Stimulated activated CD4-positive, alpha-beta T cell treated with anti-CD3 and anti-CD28 coated beads, Interleukin-15, amount 100 ng/mL, for 1 hour (primary cell): ENCODE data around the gene SSC5D.

Experiments
- DNase-seq, 2 donors: peaks; one replicate each; pipeline ENCODE4 v3.0.0-alpha.2; 2020; ENCODE audit warnings: low read depth in 1 of 2, low spot score in 1 of 2

SSC5D gene

DNA sequence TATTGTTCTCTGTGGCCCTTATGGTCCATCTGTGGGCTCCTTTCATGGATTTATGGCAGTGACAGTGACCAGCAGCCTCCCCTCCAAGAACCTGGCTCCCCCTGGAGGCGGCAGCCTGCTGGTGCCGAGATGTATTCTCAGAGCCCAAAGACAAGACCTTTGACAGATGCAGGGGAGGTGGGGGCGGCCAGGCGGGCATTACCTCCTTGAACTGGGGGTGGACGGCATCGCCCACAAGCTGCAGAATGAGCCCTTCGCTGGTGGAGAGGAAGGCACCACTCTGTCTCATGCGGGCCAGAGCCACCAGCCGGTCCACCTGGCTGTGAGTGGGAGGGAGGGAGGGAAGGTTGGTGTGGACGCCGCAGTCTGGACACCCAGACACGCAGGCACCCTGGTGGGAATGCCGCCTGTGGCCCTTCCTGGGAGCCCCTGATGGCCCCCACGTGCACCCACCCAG lies 33.4 kb upstream of the SSC5D start:
- peak in 1 of 2 donors; percentile 40 for DNase-seq

DNA sequence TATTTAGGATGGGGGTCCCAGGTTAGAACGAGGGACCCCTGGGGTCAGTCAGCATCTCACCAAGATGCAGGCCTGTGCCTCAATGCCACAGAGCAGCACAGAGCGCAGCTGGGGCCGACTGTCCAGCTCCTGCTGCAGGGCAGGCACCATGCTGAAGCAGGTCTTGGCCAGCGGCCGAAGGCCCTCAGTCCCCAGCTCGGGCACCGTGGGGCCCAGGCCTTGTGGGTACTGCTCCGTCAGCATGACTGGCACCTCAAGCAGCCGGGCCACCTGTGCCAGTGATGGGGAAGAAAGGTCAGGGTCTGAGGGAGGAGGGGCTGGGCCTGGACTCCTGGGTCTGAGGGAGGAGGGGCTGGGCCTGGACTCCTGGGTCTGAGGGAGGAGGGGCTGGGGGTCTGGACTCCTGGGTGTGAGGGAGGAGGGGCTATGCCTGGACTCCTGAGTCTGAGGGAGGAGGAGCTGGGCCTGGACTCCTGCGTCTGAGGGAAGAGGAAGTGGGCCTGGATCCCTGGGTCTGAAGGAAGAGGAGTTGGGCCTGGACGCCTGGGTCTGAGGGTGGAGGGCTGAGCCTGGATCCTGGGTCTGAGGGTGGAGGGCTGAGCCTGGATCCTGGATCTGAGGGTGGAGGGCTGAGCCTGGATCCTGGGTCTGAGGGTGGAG lies 32.5 kb upstream of the SSC5D start:
- DNase-seq: no peak

DNA sequence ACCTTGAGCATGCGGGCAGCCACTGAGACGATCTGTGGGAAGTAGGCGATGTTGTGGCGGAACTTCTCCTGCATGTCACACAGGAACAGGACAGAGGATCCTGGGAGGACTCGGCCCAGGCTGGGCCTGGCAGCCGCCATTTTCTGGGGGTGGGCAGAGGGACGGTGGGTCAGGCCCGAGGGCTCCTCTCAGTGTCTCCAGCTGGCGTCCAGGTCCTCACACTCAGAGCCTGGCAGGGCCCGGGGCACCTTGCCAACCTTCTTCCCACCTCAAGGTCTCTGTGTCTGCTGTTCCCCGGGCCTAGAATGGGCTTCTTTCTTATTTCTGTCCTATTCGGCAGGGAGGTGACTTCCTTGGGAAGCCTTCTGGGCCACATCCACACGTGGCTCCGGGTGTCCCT lies 31.9 kb upstream of the SSC5D start:
- DNase-seq: no peak

DNA sequence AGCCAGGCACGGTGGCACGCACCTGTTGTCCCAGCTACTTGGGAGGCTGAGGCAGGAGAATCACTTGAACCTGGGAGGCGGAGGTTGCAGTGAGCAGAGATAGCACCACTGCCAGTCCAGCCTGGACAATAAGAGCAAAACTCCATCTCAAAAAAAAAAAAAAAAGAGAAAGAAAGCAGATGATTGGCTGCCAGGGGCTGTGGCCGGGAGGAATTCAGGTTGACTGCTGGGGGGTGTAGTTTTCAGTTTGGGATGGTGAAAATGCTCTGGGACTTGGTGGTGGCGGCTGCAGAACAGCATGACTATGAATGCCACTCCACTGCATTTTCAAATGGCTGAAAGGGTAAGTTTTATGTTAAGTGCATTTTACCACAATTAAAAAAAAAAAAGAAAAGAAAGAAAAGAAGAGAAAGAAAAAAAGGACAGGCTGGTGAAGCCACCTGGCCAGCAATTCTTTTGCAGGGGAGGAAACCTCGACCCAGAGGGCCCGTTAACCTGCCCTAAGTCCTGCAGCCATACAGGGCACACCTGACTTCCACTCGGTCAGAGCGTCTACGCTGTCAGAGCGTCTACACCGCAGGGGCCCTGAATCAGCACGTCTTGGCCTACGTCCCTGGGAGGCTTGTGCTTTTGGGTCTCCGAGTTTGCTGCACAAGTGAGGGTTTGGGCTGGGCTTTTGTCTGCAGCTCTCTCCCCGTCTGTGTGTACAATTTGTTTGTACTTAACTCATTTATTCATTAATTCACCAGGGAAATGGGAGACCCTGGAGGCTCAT lies 30.4 kb upstream of the SSC5D start:
- no peak for DNase-seq

GRCh38 chr19:55459551-55459949 lies 28.7 kb upstream of the SSC5D start:
- no peak for DNase-seq

DNA sequence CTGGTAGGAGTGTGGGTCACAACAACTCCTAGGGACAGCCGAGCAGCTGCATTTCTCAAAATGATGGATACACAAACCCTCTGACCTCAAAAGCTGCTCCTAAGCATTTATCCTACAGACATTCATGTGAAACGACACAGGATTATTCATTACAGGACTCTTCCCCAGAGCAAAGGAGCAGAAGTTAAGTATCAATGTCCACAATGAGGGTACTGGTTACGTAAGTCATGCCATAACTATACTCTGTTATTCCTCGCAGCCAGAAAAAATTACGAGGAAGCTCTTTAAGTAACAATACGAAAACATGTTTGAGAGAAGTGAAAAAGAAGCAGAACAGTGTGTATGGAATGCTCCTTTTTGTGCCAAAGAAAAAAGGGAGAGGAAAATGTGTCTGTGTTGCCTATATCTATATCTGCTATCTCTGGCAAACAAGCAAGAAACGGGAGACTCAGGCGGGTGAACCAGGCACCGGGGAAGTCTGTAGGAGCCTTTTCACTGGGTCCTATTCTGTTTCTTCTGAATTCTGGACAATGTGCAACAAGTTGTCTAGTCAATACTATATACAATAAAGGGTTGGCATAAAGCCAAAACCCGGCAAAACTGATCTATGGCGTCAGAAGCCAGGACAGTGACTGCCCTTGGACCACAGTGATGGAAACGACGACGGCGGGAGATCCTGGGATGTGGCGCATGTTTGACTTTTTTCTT lies 28.1 kb upstream of the SSC5D start:
- no peak for DNase-seq

- DNase-seq: no peak
Observed at GRCh38 chr19:55460670-55461258, 27.5 kb upstream of the SSC5D start.

DNA sequence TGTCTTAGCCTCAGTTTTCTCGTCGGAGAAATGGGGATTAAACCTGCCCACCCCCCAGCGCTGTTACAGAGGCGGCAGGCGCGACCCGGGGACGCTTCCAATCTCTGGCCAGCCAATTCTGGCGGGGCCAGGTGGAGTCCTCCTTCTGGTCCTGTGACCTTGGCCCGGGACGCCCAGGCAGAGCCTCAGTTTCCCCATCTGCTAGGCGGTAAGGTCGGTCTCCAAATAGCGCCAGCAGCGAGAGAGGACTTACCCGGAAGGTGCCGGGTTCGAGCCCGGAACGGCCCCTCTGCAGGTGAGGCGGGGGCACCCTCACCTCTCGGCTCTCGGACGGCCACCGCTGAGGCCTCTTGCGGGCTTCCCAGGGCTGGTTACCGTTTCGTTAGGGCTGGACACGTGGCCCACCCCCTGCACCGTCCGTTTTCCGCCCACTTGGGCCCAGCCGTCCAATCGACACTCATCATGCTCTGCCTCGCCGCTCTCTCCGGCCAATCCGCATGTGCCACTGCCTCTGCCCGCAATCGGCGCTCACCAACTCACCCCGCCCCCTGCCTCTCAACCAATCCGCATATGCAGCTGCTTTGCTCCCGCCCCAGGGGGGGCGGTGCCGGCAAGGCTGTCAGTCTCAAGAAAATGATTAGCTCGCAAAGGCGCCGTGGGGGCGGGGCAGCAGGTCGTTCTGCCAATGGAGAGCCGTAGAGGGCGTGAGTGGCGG lies 26.8 kb upstream of the SSC5D start, which contains the start of gene ISOC2:
Gene ISOC2 (minus strand): TSS at position 384 of the 715 bp plus-strand sequence. CDS start 5,156 bp downstream, outside the sequence.
- peak; percentile 100 for DNase-seq

GRCh38 chr19:55461974-55462626 lies 26.1 kb upstream of the SSC5D start:
- DNase-seq: no peak

DNA sequence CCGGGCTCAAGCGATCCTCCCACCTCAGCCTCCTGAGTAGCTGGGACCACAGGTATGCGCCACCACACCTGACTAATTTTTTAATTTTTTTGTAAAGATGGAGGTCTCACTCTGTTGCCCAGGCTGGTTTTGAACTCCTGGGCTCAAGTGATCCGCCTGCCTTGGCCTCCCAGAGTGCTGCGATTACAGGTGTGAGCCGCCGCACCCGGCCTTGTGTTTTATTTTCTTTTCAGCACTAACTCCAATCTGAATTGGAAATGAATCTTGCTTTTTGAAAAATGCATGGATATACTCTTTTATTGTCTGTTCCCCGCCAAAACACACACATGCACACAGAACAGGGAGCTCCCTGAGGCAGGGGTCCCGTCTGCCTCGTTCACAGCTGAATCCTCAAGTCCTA lies 25.5 kb upstream of the SSC5D start:
- DNase-seq: no peak

GRCh38 chr19:55463583-55464031 lies 24.6 kb upstream of the SSC5D start:
- no peak for DNase-seq

DNA sequence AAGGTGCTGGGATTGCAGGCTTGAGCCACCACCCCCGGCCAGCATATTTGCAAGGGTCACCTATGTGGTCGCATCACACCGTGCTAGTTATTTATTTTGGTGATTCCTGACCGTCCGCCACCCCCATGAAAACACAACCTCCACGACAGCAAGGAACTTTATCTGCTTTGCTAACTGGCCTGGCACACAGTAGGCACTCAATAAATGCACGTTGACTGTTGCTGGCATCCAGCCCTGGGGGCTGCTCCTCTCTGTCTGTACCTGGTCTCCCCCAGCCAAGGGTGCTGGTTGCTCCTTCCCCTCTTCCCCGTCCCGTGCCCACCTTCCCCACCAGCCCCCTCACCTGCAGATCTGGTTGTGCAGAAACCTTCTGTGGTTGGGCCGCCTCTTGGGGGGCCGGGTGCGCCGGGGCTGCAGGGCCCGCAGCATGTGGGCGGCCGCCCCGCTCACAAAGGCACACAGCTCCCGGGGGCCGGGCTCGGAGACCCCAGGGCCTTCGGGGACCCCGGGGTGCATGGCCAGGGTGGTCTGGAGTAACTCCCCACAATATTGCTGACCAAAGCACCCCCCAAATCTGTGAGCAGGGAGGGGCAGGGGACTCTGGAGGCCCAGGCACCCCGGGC lies 24.1 kb upstream of the SSC5D start:
- no peak for DNase-seq

DNA sequence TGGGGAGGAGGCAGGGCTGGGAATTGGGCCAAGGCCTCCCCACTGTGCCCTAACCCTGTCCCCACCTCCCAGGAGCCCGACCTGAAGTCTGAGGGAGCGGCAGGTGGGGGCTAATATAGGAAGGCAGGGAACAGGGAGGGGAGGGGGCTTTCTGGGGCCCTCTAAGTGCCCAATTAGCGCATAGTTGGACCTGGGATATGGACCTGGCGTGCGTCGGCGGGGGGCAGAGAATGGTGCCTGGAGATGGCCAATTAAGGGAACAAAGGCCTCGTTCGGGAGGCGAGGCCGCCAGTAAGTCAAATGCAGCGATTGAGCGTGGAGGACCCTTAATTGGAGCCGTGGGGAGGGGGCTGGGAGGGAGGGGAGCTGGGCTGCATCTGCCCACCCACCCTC lies 23.6 kb upstream of the SSC5D start, which contains the start of gene C19orf85:
Gene C19orf85 (minus strand): TSS at position 90 of the 393 bp plus-strand sequence. CDS start 197 bp downstream, outside the sequence.
- no peak for DNase-seq

- DNase-seq: no peak
Observed at GRCh38 chr19:55465460-55466240, 22.6 kb upstream of the SSC5D start.

DNA sequence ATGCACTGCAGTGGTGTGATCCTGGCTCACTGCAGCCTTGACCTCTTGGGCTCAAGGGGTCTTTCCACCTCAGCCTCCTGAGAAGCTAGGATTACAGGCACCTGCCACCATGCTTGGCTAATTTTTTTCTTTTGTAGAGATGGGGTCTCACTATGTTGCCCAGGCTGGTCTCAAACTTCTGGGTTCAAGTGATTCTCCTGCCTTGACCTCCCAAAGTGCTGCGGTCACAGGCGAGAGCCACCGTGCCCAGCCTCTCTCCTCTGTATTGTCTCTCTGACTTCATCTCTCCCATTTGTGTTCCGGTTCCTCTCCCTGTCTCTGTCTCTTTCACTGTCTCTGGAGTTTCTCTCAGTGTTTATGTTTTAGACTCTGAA lies 22.0 kb upstream of the SSC5D start:
- no peak for DNase-seq

GRCh38 chr19:55467236-55468053 lies 20.8 kb upstream of the SSC5D start:
- DNase-seq: peak; percentile 45 to 65

- no peak for DNase-seq
Observed at GRCh38 chr19:55468054-55468393, 20.2 kb upstream of the SSC5D start.

- DNase-seq: no peak
Observed at GRCh38 chr19:55471266-55471665, 17.0 kb upstream of the SSC5D start.
